Duodenal mucosa (tissue), 2 donors: ENCODE data around the gene SLC25A11.

Source experiments
- H3K27ac ChIP-seq: one replicate; pipeline ENCODE4 v1.7.0; 2013; ENCODE audit warnings: low read depth, low read length
- H3K27me3 ChIP-seq, 2 donors: one replicate each; pipeline ENCODE4 v1.7.0; 2013; ENCODE audit warnings: low read length in 2 of 2, control low read depth in 1 of 2; ENCODE audit not compliant: insufficient read depth in 2 of 2, control insufficient read depth in 1 of 2
- H3K36me3 ChIP-seq, 2 donors: one replicate each; pipeline ENCODE4 v1.7.0; 2013; ENCODE audit warnings: low read length in 2 of 2, control low read depth in 1 of 2; ENCODE audit not compliant: insufficient read depth in 2 of 2, control insufficient read depth in 1 of 2
- H3K4me1 ChIP-seq, 2 donors: one replicate each; pipeline ENCODE4 v1.7.0; 2013; ENCODE audit warnings: low read length in 2 of 2, control low read depth in 1 of 2; ENCODE audit not compliant: insufficient read depth in 2 of 2, control insufficient read depth in 1 of 2
- H3K4me3 ChIP-seq, 2 donors: one replicate each; pipeline ENCODE4 v1.7.0; 2013; ENCODE audit warnings: low read length in 2 of 2, low read depth in 1 of 2
- H3K9ac ChIP-seq, 2 donors: one replicate each; pipeline ENCODE4 v1.7.0; 2013; ENCODE audit warnings: low read length in 2 of 2, low read depth in 1 of 2
- H3K9me3 ChIP-seq, 2 donors: one replicate each; pipeline ENCODE4 v1.7.0; 2013; ENCODE audit warnings: low read length in 2 of 2, control low read depth in 1 of 2; ENCODE audit not compliant: control insufficient read depth in 1 of 2

The SLC25A11 gene

GRCh38 chr17:4939796-4940554, at the start of gene SLC25A11, which contains the start of gene RNF167:
Gene SLC25A11, minus strand, starts transcription at chr17:4940046. Its CDS starts 136 bp downstream, at chr17:4939910.
Gene RNF167, plus strand, starts transcription at chr17:4940268. Its CDS starts 642 bp downstream, at chr17:4940910.
- Histone ChIP-seq H3K27ac (peak within 1 kb of the TSS; percentile 88), H3K4me3 (peak within 1 kb of the TSS; percentile 93 to 95), H3K4me1 (peaks cover 48 to 57% of the 10 kb centered on the region in 2 donors), H3K27me3 (no peaks in the 10 kb centered on the region), H3K9ac (peak within 1 kb of the TSS; percentile 91 to 92), H3K9me3 (no peaks in the 10 kb centered on the region), H3K36me3 (peaks cover 36 to 53% of the 10 kb centered on the region in 2 donors)

GRCh38 chr17:4987767-4988567, 48.1 kb upstream of the SLC25A11 start:
- Histone ChIP-seq H3K9me3 (no peaks in the 10 kb centered on the region), H3K27me3 (no peaks in the 10 kb centered on the region), H3K9ac (peak overlapping the region; percentile 90 to 91)

GRCh38 chr17:4986951-4987766, 47.3 kb upstream of the SLC25A11 start, which contains the start of gene CAMTA2:
Gene CAMTA2, minus strand, starts transcription at chr17:4987675. Its CDS starts 1,453 bp downstream, at chr17:4986222.
- H3K9me3 ChIP-seq = no peaks in the 10 kb centered on the region
- peaks cover 24 to 25% of the 10 kb centered on the region in 2 donors for H3K4me1 ChIP-seq
- H3K27me3 ChIP-seq = no peaks in the 10 kb centered on the region
- peak within 1 kb of the TSS; percentile 94 for H3K27ac ChIP-seq
- peak within 1 kb of the TSS; percentile 92 to 95 for H3K4me3 ChIP-seq
- peak within 1 kb of the TSS; percentile 90 to 91 for H3K9ac ChIP-seq
- H3K36me3 ChIP-seq = peaks cover 5 to 19% of the 10 kb centered on the region in 2 donors

More at GRCh38 chr17:4987767-4988567, 48.1 kb upstream of the SLC25A11 start:
- peak overlapping the region; percentile 94 for H3K27ac ChIP-seq
- peaks cover 1 to 11% of the 10 kb centered on the region in 2 donors for H3K36me3 ChIP-seq
- H3K4me1 ChIP-seq = peaks cover 24 to 25% of the 10 kb centered on the region in 2 donors
- peak overlapping the region; percentile 92 to 95 for H3K4me3 ChIP-seq

- Histone ChIP-seq H3K27ac (peak overlapping the region; percentile 94), H3K27me3 (no peaks in the 10 kb centered on the region), H3K4me1 (peaks cover 24 to 25% of the 10 kb centered on the region in 2 donors), H3K9me3 (no peaks in the 10 kb centered on the region), H3K4me3 (peak overlapping the region; percentile 92 to 95), H3K9ac (peak overlapping the region; percentile 90 to 91), H3K36me3 (peaks cover 5 to 26% of the 10 kb centered on the region in 2 donors)
Measured at GRCh38 chr17:4986403-4986802, 46.6 kb upstream of the SLC25A11 start.

- H3K9ac ChIP-seq = no peak overlapping the region
Measured at GRCh38 chr17:4982305-4982704, 42.5 kb upstream of the SLC25A11 start.

GRCh38 chr17:4980644-4981216, 40.9 kb upstream of the SLC25A11 start:
- H3K9me3 ChIP-seq = no peaks in the 10 kb centered on the region
- no peaks in the 10 kb centered on the region for H3K27me3 ChIP-seq
- peaks cover 6 to 7% of the 10 kb centered on the region in 2 donors for H3K4me1 ChIP-seq
- H3K36me3 ChIP-seq = peaks cover 31 to 58% of the 10 kb centered on the region in 2 donors
- peak overlapping the region in 1 of 2 donors; percentile 37 for H3K9ac ChIP-seq
- no peak overlapping the region for H3K4me3 ChIP-seq
- no peak overlapping the region for H3K27ac ChIP-seq

More at GRCh38 chr17:4982305-4982704, 42.5 kb upstream of the SLC25A11 start:
- no peaks in the 10 kb centered on the region for H3K9me3 ChIP-seq
- H3K4me3 ChIP-seq = no peak overlapping the region
- H3K27ac ChIP-seq = no peak overlapping the region
- no peaks in the 10 kb centered on the region for H3K27me3 ChIP-seq
- H3K36me3 ChIP-seq = peaks cover 27 to 50% of the 10 kb centered on the region in 2 donors
- peaks cover 18 to 19% of the 10 kb centered on the region in 2 donors for H3K4me1 ChIP-seq

- Histone ChIP-seq H3K4me1 (peaks cover 5 to 6% of the 10 kb centered on the region in 2 donors), H3K4me3 (no peak overlapping the region), H3K9ac (no peak overlapping the region), H3K27ac (no peak overlapping the region), H3K9me3 (no peaks in the 10 kb centered on the region), H3K36me3 (peaks cover 43 to 68% of the 10 kb centered on the region in 2 donors), H3K27me3 (no peaks in the 10 kb centered on the region)
Measured at GRCh38 chr17:4978726-4979125, 38.9 kb upstream of the SLC25A11 start.

GRCh38 chr17:4974115-4974670, 34.3 kb upstream of the SLC25A11 start:
- no peak overlapping the region for H3K27ac ChIP-seq
- H3K9ac ChIP-seq = no peak overlapping the region
- H3K27me3 ChIP-seq = no peaks in the 10 kb centered on the region
- H3K9me3 ChIP-seq = no peaks in the 10 kb centered on the region
- H3K36me3 ChIP-seq = peaks cover 44 to 81% of the 10 kb centered on the region in 2 donors
- H3K4me1 ChIP-seq = peaks cover 0 to 4% of the 10 kb centered on the region in 2 donors
- H3K4me3 ChIP-seq = no peak overlapping the region
